Gastroesophageal sphincter (tissue), 3 donors: ENCODE measurements around the gene NPIPB8.

ENCODE experiments used
- CTCF ChIP-seq, 4 experiments: fragments of 200-600 bp in 2 of 4; fragments of 450-650 bp in 2 of 4; sonication (generic) in 1 of 4; IDR thresholded peaks; one replicate each; pipeline ENCODE4 v1.5.1; 2017 to 2019; ENCODE audit warnings: antibody characterized with exemption in 4 of 4, mild to moderate bottlenecking in 2 of 4, moderate library complexity in 2 of 4
- EP300 ChIP-seq: sonication (generic); formaldehyde crosslinking; IDR thresholded peaks from one replicate; pipeline ENCODE4 v1.6.1; 2017; ENCODE audit warnings: antibody characterized with exemption, mild to moderate bottlenecking
- POLR2AphosphoS5 ChIP-seq: sonication (generic); formaldehyde crosslinking; IDR thresholded peaks from one replicate; pipeline ENCODE4 v1.6.1; 2017; ENCODE audit warnings: antibody characterized with exemption

DNA sequence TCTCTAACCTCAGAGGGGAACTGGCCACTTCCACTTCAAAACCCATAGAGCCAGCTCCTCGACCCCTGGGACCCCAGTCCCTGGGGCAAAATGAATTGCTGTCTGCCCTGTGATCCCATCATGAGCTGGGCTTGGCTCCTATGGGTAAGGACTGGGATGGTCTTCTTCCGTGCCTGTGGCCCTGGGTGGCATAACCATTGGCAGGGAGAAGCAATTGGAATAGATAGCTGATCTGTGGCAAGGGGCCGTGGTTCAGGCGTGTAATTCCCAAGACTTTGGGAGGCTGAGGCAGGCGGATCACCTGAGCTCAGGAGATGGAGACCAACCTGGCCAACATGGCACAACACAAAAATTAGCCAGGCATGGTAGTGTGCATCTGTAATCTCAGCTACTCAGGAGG is 45.4 kb upstream of the NPIPB8 start:
- no peak for TF ChIP-seq CTCF (IDR thresholded peaks at IDR 0.05)
- TF ChIP-seq EP300: no peak
- TF ChIP-seq POLR2AphosphoS5: no peak
